Sigmoid colon (tissue), 7 donors: ENCODE measurements around the gene PNLIPRP2. TPM values are rescaled to one million over a fixed set of nuclear protein-coding genes. Genes with fewer than 3 reads are reported as not detected.

Experiments used
- DNase-seq: peaks from one replicate; pipeline ENCODE4 v3.0.0-alpha.2; 2019
- H3K27ac ChIP-seq, 4 donors: fragments of 200-600 bp; sonication (generic); one replicate each; pipeline ENCODE4 v1.5.1; 2016 to 2019; ENCODE audit warnings: mild to moderate bottlenecking in 1 of 4
- H3K27me3 ChIP-seq, 3 donors: fragments of 200-600 bp; sonication (generic); one replicate each; pipeline ENCODE4 v1.5.1; 2019; ENCODE audit warnings: mild to moderate bottlenecking in 1 of 3
- H3K36me3 ChIP-seq, 4 donors: fragments of 200-600 bp; sonication (generic); one replicate each; pipeline ENCODE4 v1.5.1; 2016 to 2019
- H3K4me1 ChIP-seq, 4 donors: fragments of 200-600 bp; sonication (generic); one replicate each; pipeline ENCODE4 v1.5.1; 2017 to 2019
- H3K4me3 ChIP-seq, 4 donors: fragments of 200-600 bp; sonication (generic); one replicate each; pipeline ENCODE4 v1.5.1; 2017 to 2019; ENCODE audit warnings: mild to moderate bottlenecking in 2 of 4, moderate library complexity in 1 of 4
- H3K9me3 ChIP-seq, 4 donors: fragments of 200-600 bp in 3 of 4; sonication (generic) in 3 of 4; one replicate each; pipeline versions ENCODE4 v1.5.1 to v1.6.1; 2013 to 2019
- CTCF ChIP-seq, 4 experiments: fragments of 450-650 bp in 3 of 4; fragments of 200-600 bp in 1 of 4; IDR thresholded peaks; one replicate each; pipeline ENCODE4 v1.5.1; 2016 to 2019; ENCODE audit warnings: antibody characterized with exemption in 4 of 4, mild to moderate bottlenecking in 3 of 4, moderate library complexity in 2 of 4
- EP300 ChIP-seq, 4 donors: sonication (generic); formaldehyde crosslinking; IDR thresholded peaks; one replicate each; pipeline ENCODE4 v1.6.1; 2017; ENCODE audit warnings: antibody characterized with exemption in 4 of 4
- POLR2A ChIP-seq, 2 donors: fragments of 450-650 bp; IDR thresholded peaks; one replicate each; pipeline ENCODE4 v1.6.1; 2016; ENCODE audit warnings: antibody characterized with exemption in 2 of 2, mild to moderate bottlenecking in 2 of 2, moderate library complexity in 2 of 2
- POLR2AphosphoS5 ChIP-seq, 4 donors: sonication (generic); formaldehyde crosslinking; IDR thresholded peaks; one replicate each; pipeline ENCODE4 v1.6.1; 2017; ENCODE audit warnings: antibody characterized with exemption in 4 of 4
- WGBS, 2 donors: extraction: QIAGEN DNeasy Blood & Tissue Kit; methylation state at CpG; one replicate each; pipeline ENCODE4 v1.1.7; 2013; 5-methylcytosine and 5-hydroxymethylcytosine counted together
- intact Hi-C: fragments of 100-400 bp; cut with DNase I; formaldehyde crosslinking; loops from one replicate; pipeline ENCODE4 v1.15.1; 2023
- polyA plus RNA-seq, 3 donors: library from polyadenylated mRNA; stranded (reverse); fragments of 200-250 nt; gene quantifications; one replicate each; pipeline ENCODE4 v1.2.3, GENCODE V29; 2013
- total RNA-seq, 4 donors: library from RNA; depleted of rRNA; stranded (reverse); fragments of >200 nt; gene quantifications; one replicate each; pipeline ENCODE4 v1.1.0, GENCODE V29; 2016
- donor health status: healthy with polysubstance abuse.
- donor health status: Bipolar disorder and iron deficiency.
- donor health status: healthy.

PNLIPRP2 gene
- total and polyA plus RNA-seq, 7 donors: 0.95 to 1.8 TPM; not detected in 5

GRCh38 chr10:116597543-116597942 is 23.2 kb upstream of the PNLIPRP2 start:
- 88 to 91% methylated on average over 5 of the region's 5 CpGs for WGBS, 2 donors
- Histone ChIP-seq H3K27ac (no peak overlapping the region), H3K4me1 (no peaks in the 10 kb centered on the region), H3K36me3 (no peaks in the 10 kb centered on the region), H3K27me3 (no peaks in the 10 kb centered on the region), H3K4me3 (no peak overlapping the region), H3K9me3 (no peaks in the 10 kb centered on the region)
- DNase-seq: no peak
- no peak for TF ChIP-seq POLR2A (IDR thresholded peaks at IDR 0.05)
- TF ChIP-seq EP300 (IDR thresholded peaks at IDR 0.05): no peak
- no peak for TF ChIP-seq POLR2AphosphoS5 (IDR thresholded peaks at IDR 0.05)
- no peak for TF ChIP-seq CTCF (IDR thresholded peaks at IDR 0.05)
- intact Hi-C loops: no loop called here

GRCh38 chr10:116598329-116598728 is 22.4 kb upstream of the PNLIPRP2 start:
- Histone ChIP-seq H3K27ac (no peak overlapping the region), H3K36me3 (no peaks in the 10 kb centered on the region), H3K4me3 (no peak overlapping the region), H3K4me1 (no peaks in the 10 kb centered on the region), H3K27me3 (no peaks in the 10 kb centered on the region), H3K9me3 (no peaks in the 10 kb centered on the region)
- intact Hi-C loops: no loop called here
- no peak for TF ChIP-seq POLR2AphosphoS5 (IDR thresholded peaks at IDR 0.05)
- no peak for TF ChIP-seq POLR2A (IDR thresholded peaks at IDR 0.05)
- TF ChIP-seq EP300 (IDR thresholded peaks at IDR 0.05): no peak
- TF ChIP-seq CTCF (IDR thresholded peaks at IDR 0.05): no peak
- no peak for DNase-seq

GRCh38 chr10:116599991-116600390 is 20.8 kb upstream of the PNLIPRP2 start:
- TF ChIP-seq EP300 (IDR thresholded peaks at IDR 0.05) (no peak), POLR2AphosphoS5 (IDR thresholded peaks at IDR 0.05) (no peak), CTCF (IDR thresholded peaks at IDR 0.05) (no peak), POLR2A (IDR thresholded peaks at IDR 0.05) (no peak)
- Histone ChIP-seq H3K4me3 (no peak overlapping the region), H3K4me1 (no peaks in the 10 kb centered on the region), H3K36me3 (no peaks in the 10 kb centered on the region), H3K27me3 (no peaks in the 10 kb centered on the region), H3K9me3 (no peaks in the 10 kb centered on the region), H3K27ac (no peak overlapping the region)
- intact Hi-C loops: no loop called here
- WGBS, 2 donors: 72 to 80% methylated on average over 5 of the region's 5 CpGs
- no peak for DNase-seq

GRCh38 chr10:116602648-116603400 is 17.9 kb upstream of the PNLIPRP2 start:
- H3K36me3 ChIP-seq: no peaks in the 10 kb centered on the region
- TF ChIP-seq POLR2A (IDR thresholded peaks at IDR 0.05): no peak
- no peak for TF ChIP-seq EP300 (IDR thresholded peaks at IDR 0.05)
- TF ChIP-seq CTCF (IDR thresholded peaks at IDR 0.05): no peak
- TF ChIP-seq POLR2AphosphoS5 (IDR thresholded peaks at IDR 0.05): no peak
- no peak overlapping the region for H3K27ac ChIP-seq
- H3K4me1 ChIP-seq: no peaks in the 10 kb centered on the region
- intact Hi-C loops: no loop called here
- no peaks in the 10 kb centered on the region for H3K27me3 ChIP-seq
- H3K4me3 ChIP-seq: no peak overlapping the region
- WGBS, 2 donors: 60 to 75% methylated on average over 10 of the region's 10 CpGs
- no peak for DNase-seq
- H3K9me3 ChIP-seq: no peaks in the 10 kb centered on the region

GRCh38 chr10:116606061-116606483 is 14.7 kb upstream of the PNLIPRP2 start:
- H3K9me3 ChIP-seq: no peaks in the 10 kb centered on the region
- intact Hi-C loops: no loop called here
- H3K27me3 ChIP-seq: peaks cover 0 to 26% (median 7%) of the 10 kb centered on the region in 3 donors
- no peak overlapping the region for H3K27ac ChIP-seq
- H3K36me3 ChIP-seq: no peaks in the 10 kb centered on the region
- 59 to 78% methylated on average over 8 of the region's 8 CpGs for WGBS, 2 donors
- H3K4me1 ChIP-seq: peaks cover 0 to 6% (median 0%) of the 10 kb centered on the region in 4 donors
- DNase-seq: no peak
- no peak overlapping the region for H3K4me3 ChIP-seq
- TF ChIP-seq CTCF (IDR thresholded peaks at IDR 0.05) (no peak), EP300 (IDR thresholded peaks at IDR 0.05) (no peak), POLR2A (IDR thresholded peaks at IDR 0.05) (no peak), POLR2AphosphoS5 (IDR thresholded peaks at IDR 0.05) (no peak)
